ENCODE data around the gene MMP7. TPM values are rescaled to one million over a fixed set of nuclear protein-coding genes. Genes with fewer than 3 reads are reported as not detected.

Gene MMP7
- 0.57 TPM in 1 of 2 replicates, not detected in the other for total RNA-seq

GRCh38 chr11:102530558-102530957 lies at the start of gene MMP7:
Gene MMP7 (minus strand): TSS chr11:102530747. CDS start chr11:102530700, 47 bp downstream.

Other genes with a start within 250 kb of the MMP7 start
- 3.1 and 3.4 TPM in 2 replicates for gene BIRC3, start 213.3 kb downstream of the MMP7 start, total RNA-seq
- 84.1 and 95.6 TPM in 2 replicates for gene BIRC2, start 183.5 kb downstream of the MMP7 start, total RNA-seq
- gene TMEM123, start 78.0 kb downstream of the MMP7 start, total RNA-seq, result 242 and 254 TPM in 2 replicates
- not detected in 2 replicates for gene MMP20, start 94.6 kb upstream of the MMP7 start, total RNA-seq
- gene MMP27, start 175.0 kb upstream of the MMP7 start, total RNA-seq, result not detected in 2 replicates
- not detected in 2 replicates for gene MMP8, start 194.2 kb upstream of the MMP7 start, total RNA-seq
- gene MMP10, start 249.9 kb upstream of the MMP7 start, total RNA-seq, result 2.4 and 12.9 TPM in 2 replicates

All from thoracic aorta endothelial cell (primary cell).